22Rv1 (cell line): ENCODE results near the gene CACNA2D4.

Experiments
- ZFX ChIP-seq: fragments of 450-650 bp; IDR thresholded peaks from 2 replicates; pipeline ENCODE4 v1.6.1; 2017; ENCODE audit warnings: antibody characterized with exemption, borderline replicate concordance
- TF ChIP-seq, protein P1 (sequence below): fragments of 450-650 bp; IDR thresholded peaks from 2 replicates; pipeline ENCODE4 v1.5.1; 2017; ENCODE audit warnings: mild to moderate bottlenecking

DNA sequence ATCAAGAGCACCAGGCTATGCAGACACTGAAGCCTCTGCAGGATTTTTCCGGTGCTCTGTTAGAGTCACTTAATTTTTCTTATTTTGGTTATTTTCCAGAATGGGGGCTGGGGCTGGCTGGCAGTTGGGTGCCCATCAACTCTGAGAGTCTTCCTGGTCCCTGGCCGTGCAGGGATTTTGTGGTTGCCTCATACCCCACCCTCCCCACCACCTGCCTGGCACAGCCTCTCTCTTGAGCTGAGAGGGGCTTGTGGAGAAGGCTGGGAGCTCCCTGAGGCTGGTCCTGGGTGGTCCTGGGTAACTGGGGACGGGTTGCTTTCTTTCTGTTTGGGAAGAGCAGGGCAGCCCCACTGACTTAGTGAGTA, 74.8 kb downstream of the CACNA2D4 start:
- TF ChIP-seq, protein P1, sequence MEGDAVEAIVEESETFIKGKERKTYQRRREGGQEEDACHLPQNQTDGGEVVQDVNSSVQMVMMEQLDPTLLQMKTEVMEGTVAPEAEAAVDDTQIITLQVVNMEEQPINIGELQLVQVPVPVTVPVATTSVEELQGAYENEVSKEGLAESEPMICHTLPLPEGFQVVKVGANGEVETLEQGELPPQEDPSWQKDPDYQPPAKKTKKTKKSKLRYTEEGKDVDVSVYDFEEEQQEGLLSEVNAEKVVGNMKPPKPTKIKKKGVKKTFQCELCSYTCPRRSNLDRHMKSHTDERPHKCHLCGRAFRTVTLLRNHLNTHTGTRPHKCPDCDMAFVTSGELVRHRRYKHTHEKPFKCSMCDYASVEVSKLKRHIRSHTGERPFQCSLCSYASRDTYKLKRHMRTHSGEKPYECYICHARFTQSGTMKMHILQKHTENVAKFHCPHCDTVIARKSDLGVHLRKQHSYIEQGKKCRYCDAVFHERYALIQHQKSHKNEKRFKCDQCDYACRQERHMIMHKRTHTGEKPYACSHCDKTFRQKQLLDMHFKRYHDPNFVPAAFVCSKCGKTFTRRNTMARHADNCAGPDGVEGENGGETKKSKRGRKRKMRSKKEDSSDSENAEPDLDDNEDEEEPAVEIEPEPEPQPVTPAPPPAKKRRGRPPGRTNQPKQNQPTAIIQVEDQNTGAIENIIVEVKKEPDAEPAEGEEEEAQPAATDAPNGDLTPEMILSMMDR: no peak
- TF ChIP-seq ZFX: no peak
